GM19025 (cell line): ENCODE results near the gene TMTC3.
A peak's percentile ranks its signal among the peaks of the same experiment; 100 is the strongest.
"Not testable (repeated sequence)": the region's sequence is repeated elsewhere in the genome, so short reads cannot be mapped to it uniquely, and the experiment has no call there.

ENCODE experiments used
- ATAC-seq: cut with Tn5 transposase; IDR thresholded peaks from one replicate; pipeline ENCODE4 v1.9.1; 2021; ENCODE audit warnings: mild to moderate bottlenecking, low read depth, moderate library complexity; ENCODE audit not compliant: unreplicated experiment

TMTC3 gene

DNA sequence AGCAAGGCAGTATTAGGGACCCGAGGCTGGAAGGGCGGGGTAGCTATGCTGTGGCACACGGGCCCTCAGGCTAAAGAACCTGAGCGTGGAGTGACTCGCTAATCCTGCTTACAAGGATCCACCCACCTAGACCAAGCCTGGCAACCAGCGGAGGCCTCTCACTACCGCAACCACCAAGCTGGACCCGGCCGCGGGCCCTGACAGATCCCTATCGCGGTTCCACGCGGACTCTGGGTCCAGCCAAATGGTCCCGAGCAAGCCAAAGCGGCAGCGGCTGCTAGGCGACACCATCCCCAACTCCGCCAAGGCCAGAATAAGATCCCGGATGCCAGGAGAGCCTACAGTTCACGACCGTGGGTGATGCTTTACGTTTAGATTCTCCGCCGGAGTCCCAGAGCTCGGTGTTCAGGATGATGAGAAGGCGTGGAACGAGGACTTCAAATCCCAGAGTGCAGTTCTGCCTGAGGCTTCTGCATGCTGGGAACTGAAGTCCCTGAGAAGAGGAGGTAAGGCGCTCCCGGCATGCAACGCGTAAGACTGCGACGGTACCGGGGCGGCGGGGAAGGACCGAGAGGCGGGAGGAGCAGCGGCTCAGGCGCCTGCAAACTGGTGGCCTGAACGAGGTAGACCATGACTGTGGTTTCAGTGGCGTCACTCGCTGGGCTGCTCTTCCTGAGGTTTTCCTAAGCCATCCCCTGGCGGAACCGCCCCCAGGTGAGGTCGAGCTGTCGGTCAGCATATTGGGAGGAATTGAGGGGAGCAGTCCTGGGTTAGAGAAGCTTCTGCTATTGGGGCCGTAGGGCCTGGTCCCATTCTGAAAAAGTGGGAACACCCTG is at the start of gene TMTC3, which contains the start of gene CEP290:
Gene TMTC3 (plus strand): TSS at position 534 of the 836 bp plus-strand sequence. CDS start 6,009 bp downstream, outside the sequence.
Gene CEP290 (minus strand): TSS at position 315 of the 836 bp plus-strand sequence. CDS start 781 bp downstream, outside the sequence.
- ATAC-seq: peak; percentile 93

DNA sequence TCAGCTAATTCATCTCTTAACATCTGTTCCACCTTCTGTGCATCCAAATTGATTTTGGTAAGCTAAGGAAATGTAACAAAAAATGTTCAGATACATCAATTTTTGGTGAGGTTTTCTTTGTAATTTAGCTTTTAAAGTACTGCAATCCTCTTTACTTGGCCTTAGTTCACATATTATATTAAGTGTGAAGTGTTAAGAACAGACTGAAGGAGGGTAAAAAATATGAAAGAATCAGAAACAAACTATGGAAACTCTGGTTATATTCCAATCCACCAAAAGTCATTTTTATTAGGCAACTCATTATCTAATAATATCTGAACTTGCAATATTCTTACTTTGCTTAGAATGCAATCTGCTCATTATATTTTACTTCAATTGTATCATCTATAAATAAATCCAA is 49.3 kb upstream of the TMTC3 start:
- ATAC-seq: no peak

DNA sequence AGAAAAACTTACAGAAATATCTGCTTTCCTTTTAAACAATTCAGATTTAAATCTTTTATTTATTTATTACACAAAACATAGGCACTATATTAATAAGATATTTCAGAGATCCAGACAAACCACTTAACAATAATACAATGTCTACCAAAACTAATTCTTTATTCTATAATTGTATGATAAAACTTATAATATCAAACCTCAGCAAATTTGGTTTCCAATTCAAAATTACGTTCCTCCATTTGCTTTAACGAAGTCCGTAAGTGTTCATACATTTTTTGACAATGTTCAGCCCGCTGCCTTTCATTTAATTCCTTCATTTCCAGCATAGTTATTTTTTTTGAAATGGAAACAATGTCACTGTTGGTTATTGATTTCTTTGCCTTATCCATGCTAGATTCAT is 48.5 kb upstream of the TMTC3 start:
- ATAC-seq: no peak

DNA sequence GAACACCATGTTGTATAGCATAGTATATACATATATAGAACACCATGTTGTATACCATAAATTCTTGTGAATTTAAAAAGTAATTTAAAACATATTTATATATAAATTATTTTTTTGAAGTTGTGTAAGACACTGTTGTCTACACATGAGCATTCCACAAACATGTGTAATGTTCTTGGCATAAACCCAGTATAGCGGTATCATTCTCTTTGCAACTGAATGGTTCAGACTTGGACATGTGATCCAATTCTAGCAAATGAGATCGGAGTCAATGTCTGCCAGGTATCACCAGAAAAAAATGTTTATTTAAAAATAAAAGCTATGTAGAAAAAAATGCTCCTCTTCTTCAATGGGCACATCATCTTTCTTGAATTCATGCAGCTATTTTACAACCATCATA is 34.1 kb upstream of the TMTC3 start:
- ATAC-seq: no peak

DNA sequence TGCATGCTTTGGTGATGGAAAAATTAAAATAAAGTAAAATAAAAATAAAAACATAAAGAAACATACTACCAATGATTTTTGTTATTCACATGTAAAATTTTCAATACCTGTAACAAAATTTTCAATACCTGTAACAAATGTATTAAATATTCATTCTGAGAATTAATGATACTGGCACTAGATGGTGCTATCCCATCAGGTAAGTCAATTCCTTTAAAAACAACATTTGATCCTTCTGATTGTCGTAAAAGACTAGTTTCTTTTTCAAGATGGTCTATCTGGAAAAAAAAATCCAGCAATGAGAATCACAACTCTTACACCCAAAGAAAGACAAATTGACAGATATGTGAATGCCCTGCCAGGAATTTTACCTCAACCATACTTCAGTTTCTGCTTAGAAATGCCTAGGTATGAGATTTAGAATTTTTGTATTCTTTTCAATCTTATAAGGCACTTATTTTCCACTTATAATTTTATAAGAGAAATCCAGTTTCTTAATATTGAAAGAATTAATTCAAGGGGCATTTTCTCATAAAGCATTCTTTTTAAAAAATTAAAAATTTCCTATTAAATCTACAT is 30.9 kb upstream of the TMTC3 start:
- ATAC-seq: no peak

DNA sequence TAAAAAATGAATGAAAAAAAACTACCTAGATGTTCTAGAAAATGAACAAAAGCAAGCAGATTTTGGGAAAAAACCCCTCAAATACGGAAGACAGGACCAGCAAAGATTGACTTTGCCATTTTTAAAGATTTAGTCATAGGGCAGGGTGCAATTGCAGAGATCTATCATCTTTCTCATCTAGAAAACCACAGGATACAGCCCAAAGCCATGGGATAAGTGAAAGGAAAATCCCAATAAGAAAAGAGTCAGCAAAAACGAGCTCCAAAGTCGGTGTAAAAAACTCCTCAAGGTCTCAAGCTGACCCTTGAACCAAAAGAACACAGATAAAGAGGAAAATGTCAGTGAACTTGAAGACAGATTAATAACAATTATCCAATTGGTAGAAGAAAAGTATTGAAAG is 28.2 kb upstream of the TMTC3 start:
- ATAC-seq: no peak

DNA sequence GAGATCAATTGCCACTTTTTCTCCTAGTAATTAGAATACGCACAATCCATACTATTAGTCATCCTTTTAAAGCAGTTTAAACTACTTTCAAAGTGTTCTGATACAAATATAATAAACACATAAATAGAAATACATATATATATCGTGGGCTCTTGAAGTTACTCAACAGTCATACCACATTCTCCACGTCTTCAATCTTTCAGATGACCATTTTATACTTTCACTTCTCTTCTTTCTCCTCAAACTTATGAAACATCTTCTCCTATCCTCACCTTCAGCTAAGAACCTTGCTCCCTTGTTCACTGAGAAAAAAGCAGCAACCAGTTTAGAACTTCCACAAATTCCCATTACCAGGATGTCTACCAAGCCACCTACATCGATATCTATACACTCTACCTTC is 19.4 kb upstream of the TMTC3 start:
- no peak for ATAC-seq

DNA sequence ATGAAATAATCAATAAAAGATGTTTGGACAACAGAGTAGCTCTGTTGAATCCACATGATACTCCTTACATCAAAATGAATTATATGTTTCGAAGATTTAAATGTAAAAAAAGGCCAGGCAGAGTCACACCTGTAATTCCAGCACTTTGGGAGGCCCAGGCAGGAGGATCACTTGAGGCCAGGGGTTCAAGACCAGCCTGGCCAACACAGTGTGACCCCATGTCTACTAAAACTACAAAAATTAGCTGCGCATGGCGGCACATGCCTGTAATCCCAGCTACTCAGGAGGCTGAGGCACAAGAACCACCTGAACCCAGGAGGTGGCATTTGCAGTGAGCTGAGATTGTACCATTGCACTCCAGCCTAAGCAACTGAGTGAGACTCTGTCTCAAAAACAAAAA is 15.0 kb upstream of the TMTC3 start:
- ATAC-seq: no peak

DNA sequence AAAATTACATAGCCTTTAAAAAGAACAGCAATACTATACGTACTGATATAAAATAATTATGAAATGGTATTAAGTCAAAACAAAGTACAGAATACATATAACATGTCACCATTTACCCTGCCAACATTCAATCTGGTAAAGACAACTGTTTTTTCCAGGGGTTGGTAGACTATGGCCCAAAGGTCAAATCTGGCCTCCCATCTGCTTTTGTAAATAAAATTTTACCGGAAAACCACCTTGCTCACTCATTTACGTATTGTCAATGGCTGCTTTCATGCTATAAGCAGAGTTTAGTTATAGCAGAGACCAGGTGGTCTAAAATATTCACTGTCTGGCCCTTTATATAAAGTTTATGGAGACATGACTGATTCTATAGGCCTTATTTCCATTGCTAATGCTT is 14.3 kb upstream of the TMTC3 start:
- no peak for ATAC-seq

DNA sequence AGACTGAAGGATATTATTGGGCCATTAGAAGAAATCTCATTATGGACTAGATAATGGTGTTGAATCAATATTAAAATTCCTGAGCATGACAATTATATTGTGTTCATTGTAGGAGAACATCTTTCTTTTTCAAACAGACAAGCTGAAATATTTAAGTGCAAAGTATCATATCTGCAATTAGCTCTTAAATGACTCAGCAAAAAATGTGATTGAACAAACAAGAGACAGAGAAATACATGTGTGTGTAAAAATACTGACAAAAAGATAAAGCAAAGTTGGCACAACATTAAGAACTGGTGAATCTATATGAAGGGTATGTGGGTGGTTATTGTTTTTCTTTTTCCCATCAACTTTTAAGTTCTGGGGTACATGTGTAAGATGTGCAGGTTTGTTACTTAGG is 9.7 kb upstream of the TMTC3 start:
- ATAC-seq: no peak

DNA sequence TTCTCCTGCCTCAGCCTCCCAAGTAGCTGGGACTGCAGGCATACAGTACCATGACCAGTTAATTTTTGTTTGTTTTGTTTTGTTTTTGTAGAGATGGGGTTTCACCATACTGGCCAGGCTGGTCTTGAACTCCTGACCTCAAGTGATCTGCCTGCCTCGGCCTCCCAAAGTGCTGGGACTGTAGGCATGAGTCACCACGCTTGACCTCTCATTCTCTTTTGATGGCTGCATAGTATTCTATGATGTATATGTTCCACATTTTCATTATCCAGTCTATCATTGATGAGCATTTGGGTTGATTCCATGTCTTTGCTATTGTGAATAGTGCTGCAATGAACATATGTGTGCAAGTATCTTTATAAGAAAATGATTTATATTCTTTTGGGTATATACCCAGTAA is 8.9 kb upstream of the TMTC3 start:
- ATAC-seq: not testable (repeated sequence)

DNA sequence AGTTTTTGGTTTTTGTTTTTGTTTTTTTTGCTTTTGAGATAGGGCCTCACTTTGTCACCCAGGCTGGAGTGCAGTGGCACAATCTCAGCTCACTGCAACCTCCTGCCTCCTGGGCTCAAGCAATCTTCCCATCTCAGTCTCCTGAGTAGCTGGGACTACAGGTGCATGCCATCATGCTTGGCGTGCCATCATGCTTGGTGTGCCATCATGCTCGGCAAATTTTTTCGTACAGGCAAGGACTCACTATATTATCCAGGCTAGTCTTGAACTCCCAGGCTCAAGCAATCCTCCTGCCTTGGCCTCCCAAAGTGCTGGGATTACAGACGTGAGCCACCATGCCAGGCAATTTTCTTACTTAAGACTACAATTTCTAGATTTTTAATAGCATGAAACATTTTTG is 2.4 kb upstream of the TMTC3 start:
- ATAC-seq: not testable (repeated sequence)

DNA sequence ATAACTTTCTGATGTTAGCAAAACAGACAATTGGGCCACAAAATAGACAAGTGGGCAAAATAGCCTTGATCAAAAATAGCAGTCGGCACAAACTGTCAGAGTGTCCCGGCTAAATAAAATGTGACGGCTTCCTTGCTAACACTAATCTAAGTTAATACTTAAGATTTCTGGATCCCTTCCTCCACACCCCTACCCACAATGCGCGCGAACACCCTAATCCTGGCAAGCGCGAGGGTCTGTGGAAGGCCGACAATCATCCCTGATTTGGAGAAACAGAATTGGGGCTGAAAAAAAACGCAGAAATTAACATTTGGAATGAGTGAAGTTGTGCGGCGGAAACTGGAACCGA is 708 bp upstream of the TMTC3 start:
- ATAC-seq: no peak

DNA sequence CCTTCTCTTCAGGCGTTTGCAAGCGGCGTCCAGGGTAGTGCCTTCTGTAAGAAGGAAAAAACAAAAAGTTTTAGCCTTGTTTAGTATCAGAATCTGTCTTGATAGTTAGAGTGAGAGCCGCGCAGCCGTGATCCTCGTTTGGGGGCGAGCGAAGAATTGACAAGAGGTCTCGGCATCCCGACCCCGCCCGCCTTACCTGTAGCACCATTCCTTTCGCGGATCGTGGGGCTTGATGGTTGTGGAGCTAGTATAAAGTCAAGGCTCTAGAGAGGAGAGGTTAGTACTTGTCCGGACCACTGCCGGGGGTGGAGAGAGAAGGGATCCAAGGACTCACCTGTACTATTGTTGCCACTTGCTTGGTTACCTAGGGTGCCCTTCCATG is 494 bp downstream of the TMTC3 start:
- ATAC-seq: no peak

DNA sequence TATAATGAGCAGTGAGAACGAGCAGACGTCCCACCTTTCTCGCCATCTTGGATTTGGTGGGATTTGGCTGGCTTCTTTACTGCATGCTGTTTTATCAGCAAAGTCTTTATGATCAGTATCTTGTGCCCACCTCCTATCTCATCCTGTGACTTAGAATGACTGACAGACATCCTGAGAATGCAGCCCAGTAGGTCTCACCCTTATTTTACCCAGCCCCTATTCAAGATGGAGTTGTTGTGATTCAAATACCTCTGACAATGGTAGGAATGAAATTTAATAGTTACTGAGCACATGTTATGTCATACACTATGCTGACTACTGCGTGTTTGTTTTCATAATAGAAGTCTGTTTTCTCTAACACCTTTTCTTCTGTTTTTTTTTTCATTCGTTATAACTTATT is 1.9 kb downstream of the TMTC3 start:
- no peak for ATAC-seq

DNA sequence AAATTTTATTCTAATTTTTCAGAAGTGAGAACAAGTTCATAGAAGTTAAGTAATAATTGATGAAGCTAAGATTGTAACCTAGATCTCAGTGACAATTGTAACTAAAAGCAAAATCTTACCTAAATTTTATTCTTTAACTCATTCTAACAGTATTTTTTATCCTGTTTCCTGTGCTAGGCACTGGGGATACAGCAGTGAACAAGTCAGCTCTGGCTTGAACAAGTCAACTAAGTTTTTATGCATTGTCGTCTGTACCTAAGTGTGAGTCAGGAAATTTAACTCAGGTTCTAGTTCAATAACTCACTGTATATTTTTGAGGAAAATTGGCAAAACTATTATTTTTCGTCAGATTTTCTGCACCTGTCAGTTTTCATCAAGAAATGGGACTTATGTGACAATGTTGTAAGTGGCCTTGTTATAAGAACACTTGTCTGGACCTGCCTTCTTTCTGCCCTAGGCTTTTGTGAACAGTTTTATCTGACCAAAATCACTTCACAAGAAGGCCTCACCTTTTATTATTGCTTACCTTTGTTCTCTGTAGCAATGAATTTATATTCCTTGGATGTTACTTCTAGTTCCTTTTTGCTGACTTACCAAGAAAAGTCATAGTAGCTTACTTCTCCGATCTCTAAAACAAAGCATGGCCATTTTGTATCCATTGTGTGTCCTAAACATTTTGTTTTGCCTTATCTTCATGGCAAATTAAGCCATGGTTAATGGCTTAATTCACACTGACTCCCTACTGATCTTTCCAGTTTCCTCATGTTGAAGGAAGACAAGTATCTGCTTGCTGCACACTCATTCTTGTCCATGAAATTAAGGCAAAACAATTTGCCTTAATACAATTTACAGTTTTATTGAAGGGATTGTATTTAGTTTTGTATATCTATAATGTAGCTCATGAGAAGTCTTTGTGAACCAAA is 2.7 kb downstream of the TMTC3 start:
- no peak for ATAC-seq

DNA sequence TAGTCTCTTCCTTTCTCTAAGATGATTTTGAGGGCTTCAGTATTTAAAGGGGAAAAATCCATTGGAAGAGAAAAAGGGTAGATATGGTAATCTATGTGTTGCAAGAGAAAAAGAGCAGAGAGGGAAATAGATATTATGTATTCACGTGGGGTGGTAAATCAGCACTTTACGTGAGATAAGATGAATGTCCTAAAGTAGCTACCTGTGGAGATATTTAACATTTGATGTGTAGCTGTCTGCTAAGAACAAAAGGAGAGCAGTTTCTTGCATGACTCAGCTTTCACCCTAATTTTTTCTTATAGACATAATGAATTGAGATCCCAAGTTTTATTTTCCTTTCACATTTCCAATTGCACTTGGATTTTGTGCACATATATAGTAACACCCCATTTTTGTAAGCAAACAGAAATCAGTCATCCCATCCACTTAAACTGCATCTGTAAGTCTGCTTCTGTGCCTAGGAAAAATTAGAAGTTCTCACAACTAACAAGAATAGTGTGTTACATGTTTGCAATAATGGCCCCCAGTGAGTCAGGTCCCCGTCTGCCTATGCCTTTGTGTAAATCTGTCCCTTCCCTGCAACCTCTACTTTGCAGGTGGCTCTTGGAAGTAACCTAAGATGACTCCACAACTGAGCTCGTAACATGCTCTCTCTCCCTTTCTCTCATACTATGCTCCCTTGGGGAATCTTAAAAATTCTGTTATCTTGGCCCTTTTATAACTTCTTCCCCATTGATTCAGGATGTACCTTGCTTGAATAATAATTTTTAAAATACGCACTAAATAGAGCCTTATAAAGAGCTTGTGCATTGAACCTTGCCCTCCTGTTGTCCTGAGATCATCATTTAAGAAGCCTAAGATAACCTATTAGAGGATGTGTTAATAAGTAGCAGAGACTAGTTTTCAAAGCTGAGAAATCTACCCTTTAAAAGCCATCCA is 3.7 kb downstream of the TMTC3 start:
- ATAC-seq: no peak

DNA sequence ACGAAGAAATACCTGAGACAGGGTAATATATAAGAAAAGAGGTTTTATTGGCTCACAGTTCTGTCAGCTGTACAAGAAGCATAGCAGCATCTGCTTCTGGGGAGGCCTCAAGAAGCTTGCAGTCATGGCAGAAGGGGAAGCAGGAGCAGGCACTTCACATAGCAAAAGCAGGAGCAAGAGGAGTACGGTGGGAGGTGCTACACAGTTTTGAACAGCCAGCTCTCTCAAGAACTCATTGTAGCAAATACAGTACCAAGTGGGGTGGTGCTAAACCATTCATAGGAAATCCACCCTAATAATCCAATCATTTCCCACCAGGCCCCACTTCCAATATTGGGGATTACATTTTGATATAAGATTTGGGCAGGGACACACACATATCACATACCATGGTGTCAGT is 8.0 kb downstream of the TMTC3 start:
- ATAC-seq: no peak

DNA sequence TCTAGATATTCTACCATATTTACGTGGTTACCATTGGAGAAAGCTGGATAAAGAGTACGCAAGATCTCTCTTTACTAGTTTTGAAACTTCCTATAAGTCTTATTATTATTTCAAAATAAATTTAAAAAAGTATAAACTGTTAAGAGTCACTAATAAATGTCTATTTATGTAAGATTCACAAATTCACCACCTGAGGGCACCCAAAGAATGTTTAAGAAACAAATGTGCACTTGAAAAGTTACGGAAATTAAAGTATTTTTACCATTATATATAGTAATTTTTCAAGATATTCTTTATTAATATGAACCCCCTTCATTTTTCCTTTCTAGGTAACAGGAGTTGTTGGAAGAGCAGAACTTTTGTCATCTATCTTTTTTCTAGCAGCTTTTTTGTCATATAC is 11.9 kb downstream of the TMTC3 start:
- no peak for ATAC-seq

DNA sequence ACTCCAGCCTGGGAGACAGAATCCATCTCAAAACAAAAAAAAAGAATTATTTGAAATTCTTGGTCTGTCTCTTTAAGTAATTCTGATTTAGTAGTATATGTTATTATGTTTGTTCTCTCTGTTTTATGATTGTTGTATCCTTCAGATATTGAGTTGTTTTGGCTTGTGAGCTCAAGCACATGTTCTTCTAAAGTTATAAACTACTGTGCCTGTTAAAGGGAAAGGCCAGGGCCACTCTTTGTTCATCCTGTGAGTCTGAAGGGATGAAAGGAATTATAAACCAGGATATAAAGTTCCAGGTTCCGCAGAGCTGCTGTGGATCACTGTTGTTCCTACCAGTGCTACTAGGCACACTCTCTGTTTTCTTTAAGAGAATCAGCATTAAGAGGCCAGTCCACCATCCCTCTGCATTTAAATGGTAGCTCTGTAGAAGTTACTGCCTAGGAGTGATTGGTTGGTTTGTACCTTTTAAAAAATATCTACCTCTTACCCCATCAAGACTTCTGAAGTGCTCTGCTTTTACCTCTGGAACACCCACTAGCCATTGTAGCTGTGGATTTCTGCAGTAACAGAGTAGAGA is 14.1 kb downstream of the TMTC3 start:
- ATAC-seq: no peak
